ENCODE data around the gene TMC3.

The TMC3 gene

DNA sequence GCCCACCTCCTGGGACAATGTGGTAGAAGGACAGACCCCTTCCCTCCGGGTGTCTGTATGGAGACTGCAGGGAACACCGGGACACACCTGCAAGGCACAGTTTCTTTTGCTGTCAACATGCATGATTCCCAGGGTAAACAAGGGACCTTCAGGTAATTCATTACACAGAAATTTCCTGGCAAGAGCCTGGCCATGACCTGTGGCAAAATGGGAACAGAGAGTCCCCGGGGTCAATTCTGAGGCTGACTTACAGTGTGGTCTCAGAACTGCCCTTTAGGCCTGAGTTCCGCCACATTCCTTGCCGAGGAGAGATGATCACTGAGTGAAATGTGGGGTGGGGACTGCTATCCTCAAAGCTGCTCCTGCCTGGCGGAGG, 56.4 kb downstream of the TMC3 start:
- no peak for DNase-seq (ENCODE audit: low read depth)
- TF ChIP-seq, protein P1, sequence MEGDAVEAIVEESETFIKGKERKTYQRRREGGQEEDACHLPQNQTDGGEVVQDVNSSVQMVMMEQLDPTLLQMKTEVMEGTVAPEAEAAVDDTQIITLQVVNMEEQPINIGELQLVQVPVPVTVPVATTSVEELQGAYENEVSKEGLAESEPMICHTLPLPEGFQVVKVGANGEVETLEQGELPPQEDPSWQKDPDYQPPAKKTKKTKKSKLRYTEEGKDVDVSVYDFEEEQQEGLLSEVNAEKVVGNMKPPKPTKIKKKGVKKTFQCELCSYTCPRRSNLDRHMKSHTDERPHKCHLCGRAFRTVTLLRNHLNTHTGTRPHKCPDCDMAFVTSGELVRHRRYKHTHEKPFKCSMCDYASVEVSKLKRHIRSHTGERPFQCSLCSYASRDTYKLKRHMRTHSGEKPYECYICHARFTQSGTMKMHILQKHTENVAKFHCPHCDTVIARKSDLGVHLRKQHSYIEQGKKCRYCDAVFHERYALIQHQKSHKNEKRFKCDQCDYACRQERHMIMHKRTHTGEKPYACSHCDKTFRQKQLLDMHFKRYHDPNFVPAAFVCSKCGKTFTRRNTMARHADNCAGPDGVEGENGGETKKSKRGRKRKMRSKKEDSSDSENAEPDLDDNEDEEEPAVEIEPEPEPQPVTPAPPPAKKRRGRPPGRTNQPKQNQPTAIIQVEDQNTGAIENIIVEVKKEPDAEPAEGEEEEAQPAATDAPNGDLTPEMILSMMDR (IDR thresholded peaks at IDR 0.05; ENCODE audit: low read depth, low read length, missing control alignments): no peak
- H3K4me3 ChIP-seq (ENCODE audit: low read depth, low read length): no peak overlapping the region

DNA sequence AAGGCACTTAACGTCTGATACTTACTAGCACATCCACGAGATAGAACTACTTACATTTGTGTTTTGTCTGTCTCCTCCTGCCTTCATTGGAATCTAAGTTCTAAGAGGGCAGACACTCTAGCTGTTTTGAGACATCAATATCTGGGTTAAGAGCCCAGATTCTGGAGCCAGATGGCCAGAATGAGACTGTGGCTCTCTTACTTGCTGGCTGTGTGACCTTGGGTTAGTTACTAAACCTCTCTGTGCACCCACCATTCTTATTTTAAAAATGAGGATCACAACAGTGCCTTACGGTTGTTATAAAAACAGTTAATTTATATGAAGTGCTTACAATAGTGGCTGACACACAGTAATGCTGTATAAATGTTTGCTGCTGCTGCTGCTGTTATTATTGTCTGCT, 57.7 kb downstream of the TMC3 start:
- no peak for DNase-seq (ENCODE audit: low read depth)
- TF ChIP-seq, protein P1 (IDR thresholded peaks at IDR 0.05; ENCODE audit: low read depth, low read length, missing control alignments): no peak
- H3K4me3 ChIP-seq (ENCODE audit: low read depth, low read length): no peak overlapping the region

DNA sequence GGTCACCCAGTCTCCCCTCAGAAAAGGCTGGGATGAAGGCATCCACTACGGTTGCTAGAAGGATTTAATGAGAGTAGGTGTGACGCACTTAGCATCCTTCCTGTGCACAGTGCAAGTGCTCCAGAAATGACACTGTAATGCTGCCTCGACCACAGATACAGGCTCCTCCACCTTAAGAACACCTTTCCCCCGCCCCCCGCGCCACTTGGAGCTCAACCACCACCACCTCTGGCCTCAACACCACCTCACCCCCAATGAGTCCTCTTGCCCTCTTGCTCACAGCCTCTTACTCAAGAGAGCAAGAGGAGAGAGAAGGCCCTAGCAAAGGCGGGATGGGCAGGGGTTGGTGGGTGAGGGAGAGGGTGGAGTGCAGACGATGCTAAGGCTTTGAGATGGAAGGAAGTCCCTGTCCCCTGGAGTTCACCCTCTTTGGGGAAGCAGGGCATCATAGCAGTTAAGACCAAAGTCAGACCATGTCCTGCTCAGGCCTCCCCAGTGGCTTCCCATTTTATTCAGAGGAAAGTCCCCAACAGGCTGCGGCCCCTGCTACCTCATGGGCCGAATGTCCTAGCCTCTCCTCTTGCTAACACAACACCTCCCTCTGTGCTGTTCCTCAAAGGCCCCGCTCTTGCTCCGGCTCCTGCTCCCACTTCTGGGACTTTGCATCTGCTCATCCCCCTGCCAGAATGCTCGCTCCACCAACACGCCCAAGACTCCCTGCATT, 58.4 kb downstream of the TMC3 start:
- TF ChIP-seq, protein P1 (IDR thresholded peaks at IDR 0.05; ENCODE audit: low read depth, low read length, missing control alignments): no peak
- no peak overlapping the region for H3K4me3 ChIP-seq (ENCODE audit: low read depth, low read length)
- no peak for DNase-seq (ENCODE audit: low read depth)

DNA sequence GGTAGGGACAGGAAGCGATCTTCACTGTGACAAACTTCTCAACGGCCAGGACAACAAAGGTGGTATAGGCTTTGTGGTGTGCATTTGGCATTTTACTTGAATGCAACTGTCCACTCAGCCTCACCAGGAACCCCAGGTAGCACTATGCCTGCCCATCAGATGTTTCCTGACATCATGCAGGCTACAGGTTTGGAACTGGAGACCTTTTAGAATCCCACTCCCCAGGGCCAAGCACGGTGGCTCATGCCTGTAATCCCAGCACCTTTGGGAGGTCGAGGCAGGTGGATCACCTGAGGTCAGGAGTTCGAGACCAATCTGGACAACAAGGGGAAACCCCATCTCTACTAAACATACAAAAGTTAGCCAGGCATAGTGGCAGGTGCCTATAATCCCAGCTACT, 59.6 kb downstream of the TMC3 start:
- TF ChIP-seq, protein P1 (IDR thresholded peaks at IDR 0.05; ENCODE audit: low read depth, low read length, missing control alignments): no peak
- no peak overlapping the region for H3K4me3 ChIP-seq (ENCODE audit: low read depth, low read length)
- DNase-seq (ENCODE audit: low read depth): no peak

DNA sequence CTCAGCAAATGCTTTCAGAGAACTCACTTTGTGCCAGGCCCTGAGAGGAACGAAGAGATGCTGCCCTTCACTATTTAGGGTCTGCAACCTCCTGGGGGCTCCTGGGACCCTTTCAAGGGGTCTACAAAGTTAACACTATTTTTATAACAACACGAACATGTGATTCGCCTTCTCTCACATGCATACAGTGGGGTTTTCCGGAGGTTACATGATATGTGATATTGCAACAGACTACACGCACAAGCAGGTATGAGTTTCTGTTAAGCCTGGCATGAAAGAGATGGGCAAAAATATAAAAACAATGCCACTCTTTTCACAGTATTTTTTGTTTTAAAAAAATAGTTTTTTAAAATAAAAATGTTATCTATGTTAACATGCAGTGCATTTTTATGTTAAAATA, 60.3 kb downstream of the TMC3 start:
- TF ChIP-seq, protein P1 (IDR thresholded peaks at IDR 0.05; ENCODE audit: low read depth, low read length, missing control alignments): no peak
- no peak for DNase-seq (ENCODE audit: low read depth)
- no peak overlapping the region for H3K4me3 ChIP-seq (ENCODE audit: low read depth, low read length)

DNA sequence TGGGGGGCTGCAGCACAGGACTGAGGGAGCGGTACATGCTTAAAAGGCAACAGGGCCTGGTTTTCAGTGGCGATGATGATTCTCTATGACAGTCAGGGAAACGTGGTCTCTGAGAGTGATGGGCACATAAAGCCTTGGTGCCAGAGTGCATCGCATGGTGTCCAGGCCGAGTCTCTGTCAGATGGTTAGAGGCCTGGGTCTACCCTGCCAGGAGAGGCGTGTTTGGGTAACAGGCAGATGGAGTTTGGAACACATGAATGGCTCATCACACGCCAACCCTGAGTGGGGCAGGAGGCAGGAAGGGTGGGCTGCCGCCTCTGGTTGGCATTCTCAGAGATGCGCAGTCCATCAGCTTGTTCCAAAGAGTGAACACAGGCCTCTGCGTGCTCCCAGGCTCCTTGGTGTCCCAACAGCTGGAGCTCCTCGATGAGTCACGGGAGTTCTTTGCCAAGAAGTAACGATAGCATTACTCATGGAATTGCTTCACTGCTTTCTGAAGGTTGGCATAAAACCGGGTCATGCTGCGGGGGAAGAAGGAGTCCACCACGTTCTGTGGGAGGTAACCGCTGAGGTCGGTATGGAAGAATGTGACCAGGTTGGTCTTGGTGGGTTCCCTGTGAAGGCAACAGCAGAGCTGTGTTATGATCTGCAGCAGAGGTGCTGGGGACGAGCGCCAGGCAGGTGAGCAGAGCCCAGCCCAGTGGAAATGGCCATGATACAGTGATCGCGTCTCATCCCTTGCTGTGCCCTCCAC, 61.0 kb downstream of the TMC3 start:
- DNase-seq (ENCODE audit: low read depth): no peak
- TF ChIP-seq, protein P1 (IDR thresholded peaks at IDR 0.05; ENCODE audit: low read depth, low read length, missing control alignments): no peak
- H3K4me3 ChIP-seq (ENCODE audit: low read depth, low read length): no peak overlapping the region

Measured in GM12864 (cell line).